Panc1 (cell line): ENCODE results near the gene ZBTB7A.

Experiments
- POLR2AphosphoS5 ChIP-seq: IDR thresholded peaks from 2 replicates; pipeline ENCODE4 v1.6.1; 2012; ENCODE audit warnings: mild to moderate bottlenecking, low read depth, low read length, moderate library complexity
- TCF7L2 ChIP-seq: IDR thresholded peaks from 2 replicates; pipeline ENCODE4 v1.6.1; 2011; ENCODE audit warnings: mild to moderate bottlenecking, low read depth, low read length, inconsistent platforms
- TF ChIP-seq, protein P1 (sequence below): fragments of 450-650 bp; IDR thresholded peaks from 2 replicates; pipeline ENCODE4 v1.5.1; 2017; ENCODE audit warnings: mild to moderate bottlenecking
- TF ChIP-seq, protein P2 (sequence below), 2 experiments: IDR thresholded peaks; 2 replicates each; pipeline ENCODE4 v1.6.1; 2011 to 2012; ENCODE audit warnings: low read depth in 2 of 2, control low read depth in 1 of 2, low read length in 1 of 2, mild to moderate bottlenecking in 1 of 2, moderate library complexity in 1 of 2; ENCODE audit not compliant: insufficient read depth in 1 of 2

GRCh38 chr19:4066682-4067395 lies at the start of gene ZBTB7A:
- TF ChIP-seq, protein P1, sequence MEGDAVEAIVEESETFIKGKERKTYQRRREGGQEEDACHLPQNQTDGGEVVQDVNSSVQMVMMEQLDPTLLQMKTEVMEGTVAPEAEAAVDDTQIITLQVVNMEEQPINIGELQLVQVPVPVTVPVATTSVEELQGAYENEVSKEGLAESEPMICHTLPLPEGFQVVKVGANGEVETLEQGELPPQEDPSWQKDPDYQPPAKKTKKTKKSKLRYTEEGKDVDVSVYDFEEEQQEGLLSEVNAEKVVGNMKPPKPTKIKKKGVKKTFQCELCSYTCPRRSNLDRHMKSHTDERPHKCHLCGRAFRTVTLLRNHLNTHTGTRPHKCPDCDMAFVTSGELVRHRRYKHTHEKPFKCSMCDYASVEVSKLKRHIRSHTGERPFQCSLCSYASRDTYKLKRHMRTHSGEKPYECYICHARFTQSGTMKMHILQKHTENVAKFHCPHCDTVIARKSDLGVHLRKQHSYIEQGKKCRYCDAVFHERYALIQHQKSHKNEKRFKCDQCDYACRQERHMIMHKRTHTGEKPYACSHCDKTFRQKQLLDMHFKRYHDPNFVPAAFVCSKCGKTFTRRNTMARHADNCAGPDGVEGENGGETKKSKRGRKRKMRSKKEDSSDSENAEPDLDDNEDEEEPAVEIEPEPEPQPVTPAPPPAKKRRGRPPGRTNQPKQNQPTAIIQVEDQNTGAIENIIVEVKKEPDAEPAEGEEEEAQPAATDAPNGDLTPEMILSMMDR, result no peak
- no peak for TF ChIP-seq POLR2AphosphoS5
- TF ChIP-seq, protein P2, sequence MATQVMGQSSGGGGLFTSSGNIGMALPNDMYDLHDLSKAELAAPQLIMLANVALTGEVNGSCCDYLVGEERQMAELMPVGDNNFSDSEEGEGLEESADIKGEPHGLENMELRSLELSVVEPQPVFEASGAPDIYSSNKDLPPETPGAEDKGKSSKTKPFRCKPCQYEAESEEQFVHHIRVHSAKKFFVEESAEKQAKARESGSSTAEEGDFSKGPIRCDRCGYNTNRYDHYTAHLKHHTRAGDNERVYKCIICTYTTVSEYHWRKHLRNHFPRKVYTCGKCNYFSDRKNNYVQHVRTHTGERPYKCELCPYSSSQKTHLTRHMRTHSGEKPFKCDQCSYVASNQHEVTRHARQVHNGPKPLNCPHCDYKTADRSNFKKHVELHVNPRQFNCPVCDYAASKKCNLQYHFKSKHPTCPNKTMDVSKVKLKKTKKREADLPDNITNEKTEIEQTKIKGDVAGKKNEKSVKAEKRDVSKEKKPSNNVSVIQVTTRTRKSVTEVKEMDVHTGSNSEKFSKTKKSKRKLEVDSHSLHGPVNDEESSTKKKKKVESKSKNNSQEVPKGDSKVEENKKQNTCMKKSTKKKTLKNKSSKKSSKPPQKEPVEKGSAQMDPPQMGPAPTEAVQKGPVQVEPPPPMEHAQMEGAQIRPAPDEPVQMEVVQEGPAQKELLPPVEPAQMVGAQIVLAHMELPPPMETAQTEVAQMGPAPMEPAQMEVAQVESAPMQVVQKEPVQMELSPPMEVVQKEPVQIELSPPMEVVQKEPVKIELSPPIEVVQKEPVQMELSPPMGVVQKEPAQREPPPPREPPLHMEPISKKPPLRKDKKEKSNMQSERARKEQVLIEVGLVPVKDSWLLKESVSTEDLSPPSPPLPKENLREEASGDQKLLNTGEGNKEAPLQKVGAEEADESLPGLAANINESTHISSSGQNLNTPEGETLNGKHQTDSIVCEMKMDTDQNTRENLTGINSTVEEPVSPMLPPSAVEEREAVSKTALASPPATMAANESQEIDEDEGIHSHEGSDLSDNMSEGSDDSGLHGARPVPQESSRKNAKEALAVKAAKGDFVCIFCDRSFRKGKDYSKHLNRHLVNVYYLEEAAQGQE (IDR thresholded peaks at IDR 0.05; ENCODE audit: insufficient read depth in 1 of 2, low read depth in 2 of 2, low read length in 1 of 2), result no peak
- TF ChIP-seq TCF7L2, result no peak
